H1 (cell line): ENCODE results near the gene ASTN2. TPM values are rescaled to one million over a fixed set of nuclear protein-coding genes. Genes with fewer than 3 reads are reported as not detected.

Source experiments
- CTCF ChIA-PET: fragments of 300-600 bp; sonication (Branson Sonifier 250); formaldehyde crosslinking; loops from one replicate; lab custom pipeline; 2021; ENCODE audit not compliant: partially characterized antibody; lab: Charles Lee
- POLR2A ChIA-PET: fragments of 300-600 bp; sonication (Branson Sonifier 250); formaldehyde crosslinking; loops from one replicate; lab custom pipeline; 2021; ENCODE audit warnings: inconsistent platforms; ENCODE audit not compliant: partially characterized antibody; lab: Charles Lee
- DNase-seq, 2 experiments: peaks; one replicate each; pipeline versions ENCODE4 v3.0.0 to v3.0.0-alpha.2; 2010 to 2022; ENCODE audit warnings: low spot score in 2 of 2, low read depth in 1 of 2, mixed read lengths in 1 of 2
- FAIRE-seq: peaks from 2 replicates; lab custom pipeline; 2011; peaks lifted over from hg19 to GRCh38; lab: Jason Lieb, UNC
- H2AFZ ChIP-seq: 2 replicates; pipeline ENCODE4 v1.8.1; 2012; ENCODE audit warnings: low read length, inconsistent platforms
- H2AK5ac ChIP-seq: 2 replicates; pipeline ENCODE4 v1.6.1; 2013; ENCODE audit warnings: low read depth, low read length
- H2BK120ac ChIP-seq: replicated peaks from 2 replicates; pipeline ENCODE3; 2013; ENCODE audit warnings: low read depth, low read length, inconsistent platforms
- H2BK12ac ChIP-seq: 2 replicates; pipeline ENCODE4 v1.6.1; 2013; ENCODE audit warnings: low read depth, low read length
- H2BK15ac ChIP-seq: 2 replicates; pipeline ENCODE4 v1.6.1; 2013; ENCODE audit warnings: low read length
- H2BK20ac ChIP-seq: 2 replicates; pipeline ENCODE4 v1.6.1; 2013; ENCODE audit warnings: low read length
- H2BK5ac ChIP-seq: 2 replicates; pipeline ENCODE4 v1.6.1; 2013; ENCODE audit warnings: low read depth, low read length
- H3K14ac ChIP-seq: 2 replicates; pipeline ENCODE4 v1.6.1; 2013; ENCODE audit warnings: inconsistent platforms; ENCODE audit not compliant: insufficient read length
- H3K18ac ChIP-seq: 2 replicates; pipeline ENCODE4 v1.6.1; 2013; ENCODE audit warnings: low read length; ENCODE audit errors: extremely low read depth
- H3K23ac ChIP-seq: 2 replicates; pipeline ENCODE4 v1.6.1; 2013; ENCODE audit warnings: inconsistent platforms; ENCODE audit not compliant: insufficient read length
- H3K23me2 ChIP-seq: 2 replicates; pipeline ENCODE4 v1.6.1; 2013; ENCODE audit warnings: low read depth, low read length
- H3K27ac ChIP-seq: 2 replicates; pipeline ENCODE4 v1.6.1; 2011; ENCODE audit warnings: low read depth, low read length, inconsistent platforms
- H3K27me3 ChIP-seq, 4 experiments: replicated peaks in 1 of 4; 1 replicate in 1 of 4; 2 replicates in 3 of 4; pipeline versions ENCODE4 v1.6.1 to v1.8.1; 2011 to 2013; ENCODE audit warnings: low read length in 3 of 4, mild to moderate bottlenecking in 3 of 4, inconsistent platforms in 2 of 4, mixed read lengths in 2 of 4, moderate library complexity in 1 of 4; ENCODE audit not compliant: control insufficient read depth in 3 of 4, insufficient read depth in 3 of 4; ENCODE audit errors: extremely low read depth in 1 of 4
- H3K36me3 ChIP-seq, 4 experiments: 2 replicates each; pipeline versions ENCODE4 v1.6.1 to v1.8.1; 2011 to 2013; ENCODE audit warnings: mild to moderate bottlenecking in 4 of 4, low read length in 3 of 4, moderate library complexity in 2 of 4, control low read depth in 1 of 4, inconsistent platforms in 1 of 4; ENCODE audit not compliant: insufficient read depth in 4 of 4, control insufficient read depth in 2 of 4
- H3K4ac ChIP-seq: replicated peaks from 2 replicates; pipeline ENCODE3; 2013; ENCODE audit warnings: low read length, low read depth, mixed read lengths, inconsistent platforms; ENCODE audit not compliant: insufficient read length
- H3K4me1 ChIP-seq, 4 experiments: replicated peaks in 1 of 4; 1 replicate in 1 of 4; 2 replicates in 3 of 4; pipeline versions ENCODE4 v1.6.1 to v1.8.1; 2011 to 2013; ENCODE audit warnings: low read length in 3 of 4, inconsistent platforms in 2 of 4, mixed read lengths in 1 of 4; ENCODE audit not compliant: insufficient read depth in 4 of 4, control insufficient read depth in 3 of 4
- H3K4me2 ChIP-seq, 2 experiments: 2 replicates each; pipeline versions ENCODE4 v1.6.1 to v1.8.1; 2011 to 2013; ENCODE audit warnings: low read depth in 2 of 2, low read length in 2 of 2, control low read depth in 1 of 2, inconsistent platforms in 1 of 2, mild to moderate bottlenecking in 1 of 2; ENCODE audit not compliant: insufficient read depth in 1 of 2
- H3K4me3 ChIP-seq, 4 experiments: fragments of 200-600, 300-600 bp in 1 of 4; sonication (generic), shearing (Covaris generic), sonication (Bioruptor Twin) in 1 of 4; 2 replicates each; pipeline versions ENCODE4 v1.5.1 to v1.8.1; 2011 to 2016; ENCODE audit warnings: low read length in 4 of 4, low read depth in 3 of 4, control low read depth in 2 of 4, inconsistent platforms in 2 of 4, mild to moderate bottlenecking in 2 of 4, mixed read lengths in 1 of 4, moderate library complexity in 1 of 4; ENCODE audit not compliant: insufficient read depth in 2 of 4; ENCODE audit errors: extremely low read depth in 1 of 4
- H3K56ac ChIP-seq: replicated peaks from 2 replicates; pipeline ENCODE3; 2013; ENCODE audit warnings: low read depth, mild to moderate bottlenecking, mixed read lengths, low read length, inconsistent platforms; ENCODE audit not compliant: insufficient read length
- H3K79me1 ChIP-seq: 2 replicates; pipeline ENCODE4 v1.6.1; 2013; ENCODE audit warnings: low read depth, low read length, control low read depth
- H3K79me2 ChIP-seq, 2 experiments: 2 replicates each; pipeline versions ENCODE4 v1.6.1 to v1.8.1; 2012 to 2013; ENCODE audit warnings: low read length in 2 of 2, mild to moderate bottlenecking in 2 of 2, inconsistent platforms in 1 of 2; ENCODE audit not compliant: insufficient read depth in 2 of 2, control insufficient read depth in 1 of 2
- H3K9ac ChIP-seq, 4 experiments: replicated peaks in 1 of 4; 1 replicate in 1 of 4; 2 replicates in 3 of 4; pipeline versions ENCODE4 v1.6.1 to v1.8.1; 2011 to 2013; ENCODE audit warnings: low read depth in 3 of 4, low read length in 3 of 4, control low read depth in 2 of 4, mild to moderate bottlenecking in 2 of 4, moderate library complexity in 2 of 4, inconsistent platforms in 1 of 4; ENCODE audit errors: extremely low read depth in 1 of 4
- H3K9me3 ChIP-seq, 2 experiments: 2 replicates each; pipeline versions ENCODE4 v1.6.1 to v1.8.1; 2012 to 2013; ENCODE audit warnings: mild to moderate bottlenecking in 2 of 2, moderate library complexity in 2 of 2, control low read depth in 1 of 2, inconsistent platforms in 1 of 2, low read depth in 1 of 2, low read length in 1 of 2, mixed read lengths in 1 of 2; ENCODE audit not compliant: insufficient read depth in 2 of 2
- H4K20me1 ChIP-seq, 2 experiments: replicated peaks in 1 of 2; 2 replicates each; pipeline versions ENCODE3 to v1.8.1; 2011 to 2013; ENCODE audit warnings: inconsistent platforms in 2 of 2, low read length in 2 of 2, mild to moderate bottlenecking in 1 of 2; ENCODE audit not compliant: insufficient read depth in 2 of 2, control insufficient read depth in 1 of 2
- H4K5ac ChIP-seq: 2 replicates; pipeline ENCODE4 v1.6.1; 2013; ENCODE audit warnings: low read length, low read depth, mixed read lengths, inconsistent platforms; ENCODE audit not compliant: insufficient read length
- H4K8ac ChIP-seq: 2 replicates; pipeline ENCODE4 v1.8.0; 2013; ENCODE audit warnings: mild to moderate bottlenecking, moderate library complexity, low read length, inconsistent platforms; ENCODE audit not compliant: insufficient read depth; ENCODE audit errors: extremely low read depth
- H4K91ac ChIP-seq: replicated peaks from 2 replicates; pipeline ENCODE3; 2013; ENCODE audit warnings: low read length, mixed read lengths, inconsistent platforms; ENCODE audit not compliant: insufficient read length
- CTBP2 ChIP-seq: IDR thresholded peaks from 2 replicates; pipeline ENCODE4 v1.7.0; 2011; ENCODE audit warnings: borderline replicate concordance, mild to moderate bottlenecking, moderate library complexity, mixed read lengths, low read length; ENCODE audit not compliant: insufficient read depth, insufficient read length
- FOSL1 ChIP-seq: IDR thresholded peaks from 2 replicates; pipeline ENCODE4 v1.6.1; 2011; ENCODE audit warnings: mild to moderate bottlenecking, low read depth, low read length, moderate library complexity; ENCODE audit not compliant: insufficient read depth
- HDAC2 ChIP-seq, 2 experiments: fragments of 300-600 bp in 1 of 2; sonication (generic) in 1 of 2; IDR thresholded peaks; 2 replicates each; pipeline ENCODE4 v1.6.1; 2011 to 2012; ENCODE audit warnings: low read depth in 2 of 2, low read length in 2 of 2, mild to moderate bottlenecking in 2 of 2, moderate library complexity in 2 of 2, borderline replicate concordance in 1 of 2, inconsistent platforms in 1 of 2
- JUND ChIP-seq: IDR thresholded peaks from 2 replicates; pipeline ENCODE4 v1.6.1; 2011; ENCODE audit warnings: mild to moderate bottlenecking, improper control_type of control experiment, low read length
- KDM1A ChIP-seq: fragments of 200-600, 300-600 bp; sonication (generic); IDR thresholded peaks from 2 replicates; pipeline ENCODE4 v1.7.1; 2016; ENCODE audit warnings: mild to moderate bottlenecking, low read length, borderline replicate concordance
- RAD21 ChIP-seq, 2 experiments: IDR thresholded peaks in 1 of 2; conservative IDR thresholded peaks in 1 of 2; 2 replicates each; pipeline ENCODE4 v1.6.1; 2011; ENCODE audit warnings: low read depth in 2 of 2, low read length in 2 of 2, improper control_type of control experiment in 1 of 2, inconsistent platforms in 1 of 2, mild to moderate bottlenecking in 1 of 2, moderate library complexity in 1 of 2
- RBBP5 ChIP-seq: IDR thresholded peaks from 2 replicates; pipeline ENCODE4 v1.7.1; 2012; ENCODE audit warnings: low read depth, mild to moderate bottlenecking, inconsistent platforms, low read length, moderate library complexity, borderline replicate concordance
- TAF7 ChIP-seq: optimal IDR thresholded peaks from 2 replicates; pipeline ENCODE3; 2011; ENCODE audit warnings: low read depth, mild to moderate bottlenecking, inconsistent platforms, low read length, moderate library complexity, borderline replicate concordance
- YY1 ChIP-seq: IDR thresholded peaks from 2 replicates; pipeline ENCODE4 v1.6.1; 2011; ENCODE audit warnings: low read depth, mild to moderate bottlenecking, low read length
- WGBS, 2 experiments: shearing (Covaris generic) in 1 of 2; methylation state at CpG; one replicate each; pipeline versions ENCODE4 v1.1.6 to v1.1.7; 2013 to 2015; ENCODE audit warnings: low lambda C conversion rate in 2 of 2, mixed read lengths in 2 of 2, inconsistent platforms in 1 of 2, low coverage in 1 of 2, missing lambda C conversion rate in 1 of 2; ENCODE audit not compliant: insufficient replicate concordance in 2 of 2, insufficient coverage in 1 of 2, insufficient read length in 1 of 2; ENCODE audit errors: extremely low coverage in 1 of 2, missing lambda C conversion rate in 1 of 2; 5-methylcytosine and 5-hydroxymethylcytosine counted together
- polyA plus RNA-seq, 7 experiments: library from polyadenylated mRNA; depleted of rRNA in 3 of 7; stranded (reverse) in 5 of 7; unstranded in 2 of 7; fragments of >200 nt in 5 of 7; fragments of 200-250 nt in 2 of 7; gene quantifications; 1 replicate in 5 of 7; 2 replicates in 1 of 7; 4 replicates in 1 of 7; pipeline versions ENCODE4 v1.2.1 to v1.2.3, GENCODE V29; 2011 to 2013; ENCODE audit warnings: missing spikeins in 2 of 7, mixed read lengths in 2 of 7
- total RNA-seq: library from RNA; stranded (reverse); fragmentation: NEBNext Ultra II Directional; extraction: Animal tissue kit (Norgen Biotek cat#: 25700); gene quantifications from 2 replicates; pipeline ENCODE4 v1.2.1, GENCODE V29; 2021
- TF ChIP-seq, protein P1 (sequence below), 3 experiments: IDR thresholded peaks; 1 replicate in 2 of 3; 2 replicates in 1 of 3; pipeline versions ENCODE4 v1.5.1 to v1.6.1; 2011; ENCODE audit warnings: low read length in 3 of 3, mild to moderate bottlenecking in 3 of 3, inconsistent platforms in 2 of 3, low read depth in 1 of 3, moderate library complexity in 1 of 3; ENCODE audit not compliant: insufficient read depth in 1 of 3; ENCODE audit errors: control extremely low read depth in 1 of 3

Gene ASTN2
- total and polyA plus RNA-seq, 2 of the 8 experiments (the other 6 are each of a cell fraction or from before 2014, with no cell fraction given), result 8.2 to 13.7 TPM

GRCh38 chr9:117392992-117393391, 21.9 kb downstream of the ASTN2 start:
- peaks cover 0 to 14% (median 3%) of the 10 kb centered on the region in 4 experiments; a peak in 4 of 7 replicates for H3K4me1 ChIP-seq
- H3K27ac ChIP-seq, result no peak overlapping the region
- ChIA-PET POLR2A (interaction anchor here (1.4 kb wide), 1 partner anchor 20 kb away, joined by 3 read pairs; no protein-coding TSS in a partner anchor), CTCF (interaction anchor here (0.6 to 7.1 kb wide), 19 partner anchors 11 to 389 kb away, joined by 3 to 165 read pairs (median 4); partner anchors contain the start of gene ASTN2)
- no peak overlapping the region for H3K4me3 ChIP-seq
- no peak overlapping the region for H3K23ac ChIP-seq
- H4K91ac ChIP-seq, result no peak overlapping the region
- H3K23me2 ChIP-seq, result no peaks in the 10 kb centered on the region
- DNase-seq (no peak), FAIRE-seq (no peak)
- no peak overlapping the region for H2BK20ac ChIP-seq
- WGBS, 2 experiments, result 53% methylated on average over 2 of the region's 2 CpGs; no CpG with 5 or more reads in 1 of the 2 experiments
- no peak overlapping the region for H2AFZ ChIP-seq
- no peak overlapping the region for H3K14ac ChIP-seq
- no peak overlapping the region for H2BK12ac ChIP-seq
- no peaks in the 10 kb centered on the region for H3K79me2 ChIP-seq
- no peak overlapping the region for H3K4me2 ChIP-seq
- H3K56ac ChIP-seq, result no peak overlapping the region
- H3K18ac ChIP-seq, result no peak overlapping the region
- no peaks in the 10 kb centered on the region for H3K9me3 ChIP-seq
- H3K36me3 ChIP-seq, result no peaks in the 10 kb centered on the region
- H2BK120ac ChIP-seq, result no peak overlapping the region
- H3K4ac ChIP-seq, result no peak overlapping the region
- H3K27me3 ChIP-seq, result no peaks in the 10 kb centered on the region
- H2BK15ac ChIP-seq, result no peak overlapping the region
- no peaks in the 10 kb centered on the region for H3K79me1 ChIP-seq
- H4K20me1 ChIP-seq, result no peaks in the 10 kb centered on the region
- H4K8ac ChIP-seq, result no peak overlapping the region
- no peak overlapping the region for H3K9ac ChIP-seq
- H2BK5ac ChIP-seq, result no peak overlapping the region
- no peak overlapping the region for H2AK5ac ChIP-seq
- H4K5ac ChIP-seq, result no peak overlapping the region
- TF ChIP-seq CTBP2 (no peak), FOSL1 (no peak), RAD21 (IDR thresholded peaks at IDR 0.05 in 1 of 2, conservative IDR thresholded peaks at IDR 0.05 in 1 of 2; ENCODE audit: low read depth in 2 of 2, low read length in 2 of 2) (peak; percentile 42 to 57), KDM1A (no peak), YY1 (0 out of 2 replicates have a peak, but pooled peaks have one; percentile 36), HDAC2 (IDR thresholded peaks at IDR 0.05; ENCODE audit: borderline replicate concordance in 1 of 2, low read depth in 2 of 2, low read length in 2 of 2) (no peak), JUND (no peak), TAF7 (peak; percentile 26), RBBP5 (no peak)
- TF ChIP-seq, protein P1, sequence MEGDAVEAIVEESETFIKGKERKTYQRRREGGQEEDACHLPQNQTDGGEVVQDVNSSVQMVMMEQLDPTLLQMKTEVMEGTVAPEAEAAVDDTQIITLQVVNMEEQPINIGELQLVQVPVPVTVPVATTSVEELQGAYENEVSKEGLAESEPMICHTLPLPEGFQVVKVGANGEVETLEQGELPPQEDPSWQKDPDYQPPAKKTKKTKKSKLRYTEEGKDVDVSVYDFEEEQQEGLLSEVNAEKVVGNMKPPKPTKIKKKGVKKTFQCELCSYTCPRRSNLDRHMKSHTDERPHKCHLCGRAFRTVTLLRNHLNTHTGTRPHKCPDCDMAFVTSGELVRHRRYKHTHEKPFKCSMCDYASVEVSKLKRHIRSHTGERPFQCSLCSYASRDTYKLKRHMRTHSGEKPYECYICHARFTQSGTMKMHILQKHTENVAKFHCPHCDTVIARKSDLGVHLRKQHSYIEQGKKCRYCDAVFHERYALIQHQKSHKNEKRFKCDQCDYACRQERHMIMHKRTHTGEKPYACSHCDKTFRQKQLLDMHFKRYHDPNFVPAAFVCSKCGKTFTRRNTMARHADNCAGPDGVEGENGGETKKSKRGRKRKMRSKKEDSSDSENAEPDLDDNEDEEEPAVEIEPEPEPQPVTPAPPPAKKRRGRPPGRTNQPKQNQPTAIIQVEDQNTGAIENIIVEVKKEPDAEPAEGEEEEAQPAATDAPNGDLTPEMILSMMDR (IDR thresholded peaks at IDR 0.05; ENCODE audit: control extremely low read depth in 1 of 3, insufficient read depth in 1 of 3, low read depth in 1 of 3, low read length in 3 of 3), result peak; percentile 62 to 74 (median 71)
